HEK293 (cell line): ENCODE data around the gene GPR153.

Source experiments
- CTCF ChIA-PET: fragments of 350-600 bp; formaldehyde crosslinking; extraction: SDS; loops from one replicate; lab custom pipeline; 2021; ENCODE audit warnings: antibody characterized with exemption; lab: Yijun Ruan, JAX
- POLR2A ChIA-PET: fragments of 300-600 bp; formaldehyde crosslinking; extraction: SDS; loops from one replicate; lab custom pipeline; 2020; ENCODE audit warnings: antibody characterized with exemption, inconsistent platforms; lab: Yijun Ruan, JAX
- H3K27ac ChIP-seq: fragments of 200-500 bp; sonication (Bioruptor generic); 2 replicates; pipeline ENCODE4 v1.5.1; 2014; ENCODE audit warnings: low read depth, low read length, control low read depth, inconsistent platforms; ENCODE audit errors: extremely low read depth
- H3K36me3 ChIP-seq, 2 experiments: fragments of 200-500 bp in 1 of 2; sonication (Bioruptor generic) in 1 of 2; 1 replicate in 1 of 2; 2 replicates in 1 of 2; pipeline ENCODE4 v1.5.1; 2014 to 2017; ENCODE audit warnings: inconsistent platforms in 2 of 2, low read length in 2 of 2; ENCODE audit not compliant: control insufficient read depth in 2 of 2, insufficient read depth in 1 of 2
- H3K4me1 ChIP-seq: fragments of 200-500 bp; sonication (Bioruptor generic); 2 replicates; pipeline ENCODE4 v1.5.1; 2014; ENCODE audit warnings: mild to moderate bottlenecking, low read length, inconsistent platforms; ENCODE audit not compliant: control insufficient read depth, insufficient read depth
- H3K4me3 ChIP-seq: 2 replicates; pipeline ENCODE4 v1.5.1; 2011; ENCODE audit warnings: low read depth, mild to moderate bottlenecking, control low read depth, low read length, moderate library complexity
- H3K9me3 ChIP-seq: fragments of 200-500 bp; sonication (Bioruptor generic); 2 replicates; pipeline ENCODE4 v1.5.1; 2014; ENCODE audit warnings: low read depth, low read length, inconsistent platforms; ENCODE audit not compliant: control insufficient read depth, insufficient read depth
- ELK4 ChIP-seq: IDR thresholded peaks from 2 replicates; pipeline ENCODE4 v1.6.1; 2011; ENCODE audit warnings: mild to moderate bottlenecking, low read depth, low read length, borderline replicate concordance
- ZNF140 ChIP-seq: fragments of 450-650 bp; formaldehyde crosslinking; IDR thresholded peaks from 2 replicates; pipeline ENCODE4 v1.5.1; 2016; ENCODE audit warnings: missing biosample characterization, missing genetic modification characterization
- ZNF221 ChIP-seq: fragments of 450-650 bp; formaldehyde crosslinking; IDR thresholded peaks from 2 replicates; pipeline ENCODE4 v1.5.1; 2017; ENCODE audit warnings: missing biosample characterization, missing genetic modification characterization, borderline replicate concordance
- ZNF404 ChIP-seq: fragments of 450-650 bp; formaldehyde crosslinking; IDR thresholded peaks from 2 replicates; pipeline ENCODE4 v1.5.1; 2017; ENCODE audit warnings: missing biosample characterization, missing genetic modification characterization
- ZNF521 ChIP-seq: fragments of 450-650 bp; formaldehyde crosslinking; IDR thresholded peaks from 2 replicates; pipeline ENCODE4 v1.5.1; 2017; ENCODE audit warnings: missing biosample characterization, mild to moderate bottlenecking, missing genetic modification characterization
- ZNF549 ChIP-seq: fragments of 450-650 bp; IDR thresholded peaks from 2 replicates; pipeline ENCODE4 v1.5.1; 2018; ENCODE audit warnings: missing biosample characterization, missing genetic modification characterization, mild to moderate bottlenecking, inconsistent platforms, moderate library complexity
- ZNF571 ChIP-seq: fragments of 450-650 bp; formaldehyde crosslinking; IDR thresholded peaks from 2 replicates; pipeline ENCODE4 v1.5.0; 2017; ENCODE audit warnings: missing biosample characterization, missing genetic modification characterization
- ZNF580 ChIP-seq: fragments of 450-650 bp; formaldehyde crosslinking; IDR thresholded peaks from 2 replicates; pipeline ENCODE4 v1.5.1; 2016; ENCODE audit warnings: missing biosample characterization, missing genetic modification characterization
- ZNF629 ChIP-seq: fragments of 450-650 bp; formaldehyde crosslinking; IDR thresholded peaks from 2 replicates; pipeline ENCODE4 v1.5.1; 2017; ENCODE audit warnings: missing biosample characterization, missing genetic modification characterization
- ZNF645 ChIP-seq: fragments of 450-650 bp; formaldehyde crosslinking; IDR thresholded peaks from 2 replicates; pipeline ENCODE4; 2016; ENCODE audit warnings: missing biosample characterization, missing genetic modification characterization
- ZNF658 ChIP-seq: fragments of 450-650 bp; formaldehyde crosslinking; IDR thresholded peaks from 2 replicates; pipeline ENCODE4; 2016; ENCODE audit warnings: missing biosample characterization, missing genetic modification characterization
- ZNF776 ChIP-seq: fragments of 450-650 bp; formaldehyde crosslinking; IDR thresholded peaks from 2 replicates; pipeline ENCODE4 v1.5.0; 2017; ENCODE audit warnings: missing biosample characterization, missing genetic modification characterization, borderline replicate concordance
- ZNF785 ChIP-seq: fragments of 450-650 bp; formaldehyde crosslinking; IDR thresholded peaks from 2 replicates; pipeline ENCODE4 v1.5.1; 2016; ENCODE audit warnings: missing biosample characterization, missing genetic modification characterization
- TF ChIP-seq, protein P1 (sequence below): fragments of 450-650 bp; formaldehyde crosslinking; IDR thresholded peaks from 2 replicates; pipeline ENCODE4 v1.5.1; 2016; ENCODE audit warnings: missing biosample characterization, missing genetic modification characterization, borderline replicate concordance
- TF ChIP-seq, protein P2 (sequence below): fragments of 450-650 bp; formaldehyde crosslinking; IDR thresholded peaks from 2 replicates; pipeline ENCODE4 v1.5.1; 2017; ENCODE audit warnings: missing biosample characterization, mild to moderate bottlenecking, missing genetic modification characterization, moderate library complexity
- TF ChIP-seq, protein P3 (sequence below): fragments of 450-650 bp; formaldehyde crosslinking; IDR thresholded peaks from 2 replicates; pipeline ENCODE4 v1.5.1; 2016; ENCODE audit warnings: missing biosample characterization, missing genetic modification characterization
- TF ChIP-seq, protein P4 (sequence below): fragments of 450-650 bp; formaldehyde crosslinking; IDR thresholded peaks from 2 replicates; pipeline ENCODE4 v1.5.1; 2016; ENCODE audit warnings: missing biosample characterization, missing genetic modification characterization

The GPR153 gene

GRCh38 chr1:6287029-6287428, 26.1 kb upstream of the GPR153 start:
- H3K4me3 ChIP-seq = no peak overlapping the region
- H3K27ac ChIP-seq = no peak overlapping the region
- ChIA-PET CTCF (interaction anchor here (0.6 to 1.1 kb wide), 3 partner anchors 40 to 248 kb away, joined by 3 to 7 read pairs (median 3); no protein-coding TSS in a partner anchor), POLR2A (no interaction called here)
- TF ChIP-seq, protein P1, sequence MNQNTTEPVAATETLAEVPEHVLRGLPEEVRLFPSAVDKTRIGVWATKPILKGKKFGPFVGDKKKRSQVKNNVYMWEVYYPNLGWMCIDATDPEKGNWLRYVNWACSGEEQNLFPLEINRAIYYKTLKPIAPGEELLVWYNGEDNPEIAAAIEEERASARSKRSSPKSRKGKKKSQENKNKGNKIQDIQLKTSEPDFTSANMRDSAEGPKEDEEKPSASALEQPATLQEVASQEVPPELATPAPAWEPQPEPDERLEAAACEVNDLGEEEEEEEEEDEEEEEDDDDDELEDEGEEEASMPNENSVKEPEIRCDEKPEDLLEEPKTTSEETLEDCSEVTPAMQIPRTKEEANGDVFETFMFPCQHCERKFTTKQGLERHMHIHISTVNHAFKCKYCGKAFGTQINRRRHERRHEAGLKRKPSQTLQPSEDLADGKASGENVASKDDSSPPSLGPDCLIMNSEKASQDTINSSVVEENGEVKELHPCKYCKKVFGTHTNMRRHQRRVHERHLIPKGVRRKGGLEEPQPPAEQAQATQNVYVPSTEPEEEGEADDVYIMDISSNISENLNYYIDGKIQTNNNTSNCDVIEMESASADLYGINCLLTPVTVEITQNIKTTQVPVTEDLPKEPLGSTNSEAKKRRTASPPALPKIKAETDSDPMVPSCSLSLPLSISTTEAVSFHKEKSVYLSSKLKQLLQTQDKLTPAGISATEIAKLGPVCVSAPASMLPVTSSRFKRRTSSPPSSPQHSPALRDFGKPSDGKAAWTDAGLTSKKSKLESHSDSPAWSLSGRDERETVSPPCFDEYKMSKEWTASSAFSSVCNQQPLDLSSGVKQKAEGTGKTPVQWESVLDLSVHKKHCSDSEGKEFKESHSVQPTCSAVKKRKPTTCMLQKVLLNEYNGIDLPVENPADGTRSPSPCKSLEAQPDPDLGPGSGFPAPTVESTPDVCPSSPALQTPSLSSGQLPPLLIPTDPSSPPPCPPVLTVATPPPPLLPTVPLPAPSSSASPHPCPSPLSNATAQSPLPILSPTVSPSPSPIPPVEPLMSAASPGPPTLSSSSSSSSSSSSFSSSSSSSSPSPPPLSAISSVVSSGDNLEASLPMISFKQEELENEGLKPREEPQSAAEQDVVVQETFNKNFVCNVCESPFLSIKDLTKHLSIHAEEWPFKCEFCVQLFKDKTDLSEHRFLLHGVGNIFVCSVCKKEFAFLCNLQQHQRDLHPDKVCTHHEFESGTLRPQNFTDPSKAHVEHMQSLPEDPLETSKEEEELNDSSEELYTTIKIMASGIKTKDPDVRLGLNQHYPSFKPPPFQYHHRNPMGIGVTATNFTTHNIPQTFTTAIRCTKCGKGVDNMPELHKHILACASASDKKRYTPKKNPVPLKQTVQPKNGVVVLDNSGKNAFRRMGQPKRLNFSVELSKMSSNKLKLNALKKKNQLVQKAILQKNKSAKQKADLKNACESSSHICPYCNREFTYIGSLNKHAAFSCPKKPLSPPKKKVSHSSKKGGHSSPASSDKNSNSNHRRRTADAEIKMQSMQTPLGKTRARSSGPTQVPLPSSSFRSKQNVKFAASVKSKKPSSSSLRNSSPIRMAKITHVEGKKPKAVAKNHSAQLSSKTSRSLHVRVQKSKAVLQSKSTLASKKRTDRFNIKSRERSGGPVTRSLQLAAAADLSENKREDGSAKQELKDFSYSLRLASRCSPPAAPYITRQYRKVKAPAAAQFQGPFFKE (tag by site-specific recombination) = no peak
- no peak for TF ChIP-seq ZNF645
- TF ChIP-seq ZNF549 (tag by site-specific recombination) = no peak
- TF ChIP-seq, protein P2, sequence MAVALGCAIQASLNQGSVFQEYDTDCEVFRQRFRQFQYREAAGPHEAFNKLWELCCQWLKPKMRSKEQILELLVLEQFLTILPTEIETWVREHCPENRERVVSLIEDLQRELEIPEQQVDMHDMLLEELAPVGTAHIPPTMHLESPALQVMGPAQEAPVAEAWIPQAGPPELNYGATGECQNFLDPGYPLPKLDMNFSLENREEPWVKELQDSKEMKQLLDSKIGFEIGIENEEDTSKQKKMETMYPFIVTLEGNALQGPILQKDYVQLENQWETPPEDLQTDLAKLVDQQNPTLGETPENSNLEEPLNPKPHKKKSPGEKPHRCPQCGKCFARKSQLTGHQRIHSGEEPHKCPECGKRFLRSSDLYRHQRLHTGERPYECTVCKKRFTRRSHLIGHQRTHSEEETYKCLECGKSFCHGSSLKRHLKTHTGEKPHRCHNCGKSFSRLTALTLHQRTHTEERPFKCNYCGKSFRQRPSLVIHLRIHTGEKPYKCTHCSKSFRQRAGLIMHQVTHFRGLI = no peak
- no peak for TF ChIP-seq ZNF140 (tag by site-specific recombination)
- TF ChIP-seq ZNF658 (tag by site-specific recombination) = no peak
- no peak for TF ChIP-seq ELK4
- TF ChIP-seq, protein P3, sequence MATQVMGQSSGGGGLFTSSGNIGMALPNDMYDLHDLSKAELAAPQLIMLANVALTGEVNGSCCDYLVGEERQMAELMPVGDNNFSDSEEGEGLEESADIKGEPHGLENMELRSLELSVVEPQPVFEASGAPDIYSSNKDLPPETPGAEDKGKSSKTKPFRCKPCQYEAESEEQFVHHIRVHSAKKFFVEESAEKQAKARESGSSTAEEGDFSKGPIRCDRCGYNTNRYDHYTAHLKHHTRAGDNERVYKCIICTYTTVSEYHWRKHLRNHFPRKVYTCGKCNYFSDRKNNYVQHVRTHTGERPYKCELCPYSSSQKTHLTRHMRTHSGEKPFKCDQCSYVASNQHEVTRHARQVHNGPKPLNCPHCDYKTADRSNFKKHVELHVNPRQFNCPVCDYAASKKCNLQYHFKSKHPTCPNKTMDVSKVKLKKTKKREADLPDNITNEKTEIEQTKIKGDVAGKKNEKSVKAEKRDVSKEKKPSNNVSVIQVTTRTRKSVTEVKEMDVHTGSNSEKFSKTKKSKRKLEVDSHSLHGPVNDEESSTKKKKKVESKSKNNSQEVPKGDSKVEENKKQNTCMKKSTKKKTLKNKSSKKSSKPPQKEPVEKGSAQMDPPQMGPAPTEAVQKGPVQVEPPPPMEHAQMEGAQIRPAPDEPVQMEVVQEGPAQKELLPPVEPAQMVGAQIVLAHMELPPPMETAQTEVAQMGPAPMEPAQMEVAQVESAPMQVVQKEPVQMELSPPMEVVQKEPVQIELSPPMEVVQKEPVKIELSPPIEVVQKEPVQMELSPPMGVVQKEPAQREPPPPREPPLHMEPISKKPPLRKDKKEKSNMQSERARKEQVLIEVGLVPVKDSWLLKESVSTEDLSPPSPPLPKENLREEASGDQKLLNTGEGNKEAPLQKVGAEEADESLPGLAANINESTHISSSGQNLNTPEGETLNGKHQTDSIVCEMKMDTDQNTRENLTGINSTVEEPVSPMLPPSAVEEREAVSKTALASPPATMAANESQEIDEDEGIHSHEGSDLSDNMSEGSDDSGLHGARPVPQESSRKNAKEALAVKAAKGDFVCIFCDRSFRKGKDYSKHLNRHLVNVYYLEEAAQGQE = no peak
- no peak for TF ChIP-seq ZNF785 (tag by site-specific recombination)
- no peak for TF ChIP-seq ZNF776 (tag by site-specific recombination)
- H3K36me3 ChIP-seq = peaks cover 0 to 50% of the 10 kb centered on the region in 2 experiments; a peak in 1 of 3 replicates
- no peaks in the 10 kb centered on the region for H3K4me1 ChIP-seq
- H3K9me3 ChIP-seq = no peaks in the 10 kb centered on the region

DNA sequence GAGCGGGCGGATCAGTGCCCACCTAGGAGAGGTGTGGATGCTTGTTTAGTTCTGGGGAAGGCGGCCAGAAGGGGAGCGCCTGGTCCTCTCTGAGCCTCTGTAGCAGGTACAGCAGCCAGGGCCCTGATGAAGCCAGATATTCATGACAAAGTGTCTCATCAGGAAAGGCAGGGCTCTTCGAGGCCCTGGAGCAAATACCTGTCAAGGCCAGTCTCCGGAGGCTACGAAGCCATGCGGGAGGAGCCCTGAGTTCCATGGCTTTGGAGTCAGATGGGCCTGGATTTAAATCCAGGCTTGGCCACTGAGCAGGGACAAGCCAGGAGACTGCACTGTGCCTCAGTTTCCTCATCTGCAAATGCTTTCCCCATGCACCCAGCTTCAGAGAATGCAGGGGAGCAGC, 25.4 kb upstream of the GPR153 start:
- no peak overlapping the region for H3K4me3 ChIP-seq
- no peak overlapping the region for H3K27ac ChIP-seq
- H3K9me3 ChIP-seq = no peaks in the 10 kb centered on the region
- POLR2A ChIA-PET = no interaction called here
- CTCF ChIA-PET = no interaction called here
- no peaks in the 10 kb centered on the region for H3K4me1 ChIP-seq
- peaks cover 0 to 42% of the 10 kb centered on the region in 2 experiments; a peak in 1 of 3 replicates for H3K36me3 ChIP-seq
- TF ChIP-seq ZNF404 (tag by site-specific recombination) = no peak
- no peak for TF ChIP-seq ZNF221 (tag by site-specific recombination)
- no peak for TF ChIP-seq ZNF580 (tag by site-specific recombination)
- TF ChIP-seq, protein P4, sequence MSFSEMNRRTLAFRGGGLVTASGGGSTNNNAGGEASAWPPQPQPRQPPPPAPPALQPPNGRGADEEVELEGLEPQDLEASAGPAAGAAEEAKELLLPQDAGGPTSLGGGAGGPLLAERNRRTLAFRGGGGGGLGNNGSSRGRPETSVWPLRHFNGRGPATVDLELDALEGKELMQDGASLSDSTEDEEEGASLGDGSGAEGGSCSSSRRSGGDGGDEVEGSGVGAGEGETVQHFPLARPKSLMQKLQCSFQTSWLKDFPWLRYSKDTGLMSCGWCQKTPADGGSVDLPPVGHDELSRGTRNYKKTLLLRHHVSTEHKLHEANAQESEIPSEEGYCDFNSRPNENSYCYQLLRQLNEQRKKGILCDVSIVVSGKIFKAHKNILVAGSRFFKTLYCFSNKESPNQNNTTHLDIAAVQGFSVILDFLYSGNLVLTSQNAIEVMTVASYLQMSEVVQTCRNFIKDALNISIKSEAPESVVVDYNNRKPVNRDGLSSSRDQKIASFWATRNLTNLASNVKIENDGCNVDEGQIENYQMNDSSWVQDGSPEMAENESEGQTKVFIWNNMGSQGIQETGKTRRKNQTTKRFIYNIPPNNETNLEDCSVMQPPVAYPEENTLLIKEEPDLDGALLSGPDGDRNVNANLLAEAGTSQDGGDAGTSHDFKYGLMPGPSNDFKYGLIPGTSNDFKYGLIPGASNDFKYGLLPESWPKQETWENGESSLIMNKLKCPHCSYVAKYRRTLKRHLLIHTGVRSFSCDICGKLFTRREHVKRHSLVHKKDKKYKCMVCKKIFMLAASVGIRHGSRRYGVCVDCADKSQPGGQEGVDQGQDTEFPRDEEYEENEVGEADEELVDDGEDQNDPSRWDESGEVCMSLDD (tag by site-specific recombination) = no peak
- no peak for TF ChIP-seq ZNF629 (tag by site-specific recombination)
- no peak for TF ChIP-seq ZNF571 (tag by site-specific recombination)
- TF ChIP-seq ZNF521 (tag by site-specific recombination) = no peak
